Stimulated activated CD8-positive, alpha-beta memory T cell treated with anti-CD3 and anti-CD28 coated beads, Interleukin-15, amount 100 ng/mL, for 48 hours (primary cell): Measurements from ENCODE around the gene ZNF446.
"Not testable (repeated sequence)": the region's sequence is repeated elsewhere in the genome, so short reads cannot be mapped to it uniquely, and the experiment has no call there.

ENCODE experiments used
- DNase-seq, 2 donors: peaks; one replicate each; pipeline ENCODE4 v3.0.0-alpha.2; 2020; ENCODE audit warnings: low read depth in 2 of 2

ZNF446 gene

GRCh38 chr19:58469241-58470013 lies 6.7 kb upstream of the ZNF446 start:
- DNase-seq, result no peak

GRCh38 chr19:58470837-58471543 lies 5.2 kb upstream of the ZNF446 start:
- DNase-seq, result not testable (repeated sequence)

- no peak for DNase-seq
Observed at GRCh38 chr19:58471736-58472135, 4.4 kb upstream of the ZNF446 start.

GRCh38 chr19:58473775-58474174 lies 2.4 kb upstream of the ZNF446 start:
- DNase-seq, result no peak

- DNase-seq, result no peak
Observed at GRCh38 chr19:58474291-58474996, 1.7 kb upstream of the ZNF446 start.

- no peak for DNase-seq
Observed at GRCh38 chr19:58474997-58475713, 997 bp upstream of the ZNF446 start.

- DNase-seq, result no peak
Observed at GRCh38 chr19:58476498-58477015, 405 bp downstream of the ZNF446 start.

GRCh38 chr19:58477130-58477529 lies 978 bp downstream of the ZNF446 start:
- no peak for DNase-seq

GRCh38 chr19:58477871-58478270 lies 1.7 kb downstream of the ZNF446 start:
- DNase-seq, result no peak

- no peak for DNase-seq
Observed at GRCh38 chr19:58479303-58479702, 3.2 kb downstream of the ZNF446 start.

GRCh38 chr19:58479736-58480480 lies 3.8 kb downstream of the ZNF446 start:
- no peak for DNase-seq

GRCh38 chr19:58480481-58480830 lies 4.3 kb downstream of the ZNF446 start:
- no peak for DNase-seq

- no peak for DNase-seq
Observed at GRCh38 chr19:58480831-58481230, 4.7 kb downstream of the ZNF446 start.

GRCh38 chr19:58482372-58482771 lies 6.2 kb downstream of the ZNF446 start:
- DNase-seq, result no peak

GRCh38 chr19:58483776-58484175 lies 7.6 kb downstream of the ZNF446 start:
- DNase-seq, result no peak

- not testable (repeated sequence) for DNase-seq
Observed at GRCh38 chr19:58484349-58484748, 8.2 kb downstream of the ZNF446 start.

GRCh38 chr19:58491393-58491792 lies 15.2 kb downstream of the ZNF446 start:
- no peak for DNase-seq

- DNase-seq, result no peak
Observed at GRCh38 chr19:58492265-58492664, 16.1 kb downstream of the ZNF446 start.

GRCh38 chr19:58497634-58498170 lies 21.6 kb downstream of the ZNF446 start:
- no peak for DNase-seq

- DNase-seq, result no peak
Observed at GRCh38 chr19:58498316-58499020, 22.3 kb downstream of the ZNF446 start.
